ENCODE measurements around the gene MGST3. TPM values are rescaled to one million over a fixed set of nuclear protein-coding genes. Genes with fewer than 3 reads are reported as not detected.
"Not testable (repeated sequence)": the region's sequence is repeated elsewhere in the genome, so short reads cannot be mapped to it uniquely, and the experiment has no call there.

Gene MGST3
- total RNA-seq: 10 to 100 TPM; 56.7 to 70.0 TPM

DNA sequence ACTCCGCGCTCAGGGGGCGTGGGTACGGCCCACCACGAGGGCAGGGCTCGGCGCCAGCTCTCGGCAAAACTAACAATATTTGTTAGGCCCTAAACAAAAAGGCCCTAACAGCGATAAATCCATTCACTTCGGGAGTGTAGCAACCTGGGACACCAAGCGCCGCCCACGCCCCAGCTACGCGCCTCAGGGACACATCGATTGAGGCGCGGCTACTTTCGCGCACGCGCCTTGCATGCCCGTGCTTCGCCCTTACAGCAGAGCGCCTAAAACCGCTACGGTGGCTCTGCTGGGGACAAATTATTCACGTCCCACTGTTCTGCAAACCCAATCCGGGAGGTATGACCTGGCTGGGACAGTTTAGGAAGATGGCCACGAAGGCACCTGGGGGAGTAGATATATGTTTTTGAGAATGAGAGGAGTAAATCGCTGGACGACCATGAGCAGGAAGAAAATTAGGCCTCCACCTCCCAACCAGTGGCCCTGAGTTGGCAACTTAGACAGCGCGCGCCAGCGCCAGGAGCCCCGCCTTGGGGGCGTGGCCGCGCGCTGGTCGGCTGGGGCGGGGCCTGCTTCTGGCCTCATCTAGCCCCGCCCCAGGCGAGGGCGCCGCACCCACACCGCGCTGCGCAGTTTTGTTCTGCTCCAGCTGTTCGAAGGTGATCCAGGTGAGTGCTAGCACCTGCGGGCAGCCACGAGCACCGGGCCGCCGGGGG is at the start of gene MGST3:
Gene MGST3, plus strand, starts transcription at position 606 of the 713 bp plus-strand sequence. CDS start 18,614 bp downstream, outside the sequence.
- intact Hi-C loops (cut with DNase I): no loop called here
- peak within 1 kb of the TSS; percentile 59 to 79 for H3K4me3 ChIP-seq
- no peaks in the 10 kb centered on the region for H3K9me3 ChIP-seq
- H3K4me1 ChIP-seq: peaks cover 36% of the 10 kb centered on the region
- H3K27me3 ChIP-seq: no peaks in the 10 kb centered on the region
- no peaks in the 10 kb centered on the region for H3K36me3 ChIP-seq (replicated peaks in 1 of 2; ENCODE audit: insufficient read depth in 1 of 2, low read depth in 2 of 2)
- DNase-seq (peak; percentile 95 to 98 (median 97)), ATAC-seq (peak; percentile 94)
- WGBS, 2 donors: 0% methylated on average over 33 to 56 of the region's 56 CpGs
- peak; percentile 90 to 92 (median 91) for TF ChIP-seq POLR2A (IDR thresholded peaks at IDR 0.05)
- peak in 1 of 7 experiments; percentile 1 for TF ChIP-seq CTCF (IDR thresholded peaks at IDR 0.05)
- H3K27ac ChIP-seq: peak within 1 kb of the TSS; percentile 82 to 96 (median 91)

DNA sequence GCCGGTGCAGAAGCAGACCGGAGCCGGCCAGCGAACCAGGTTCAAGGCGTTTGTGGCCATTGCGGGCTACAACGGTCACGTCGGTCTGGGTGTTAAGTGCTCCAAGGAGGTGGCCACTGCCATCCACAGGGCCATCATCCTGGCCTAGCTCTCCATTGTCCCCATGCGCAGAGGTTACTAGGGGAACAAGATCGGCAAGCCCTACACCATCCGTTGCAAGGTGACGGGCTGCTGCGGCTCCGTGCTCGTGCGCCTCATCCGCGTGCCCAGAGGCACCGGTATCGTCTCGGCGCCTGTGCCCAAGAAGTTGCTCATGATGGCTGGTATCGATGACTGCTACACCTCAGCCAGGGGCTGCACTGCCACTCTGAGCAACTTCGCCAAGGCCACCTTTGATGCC is 49.1 kb upstream of the MGST3 start:
- no peaks in the 10 kb centered on the region for H3K9me3 ChIP-seq
- 97 to 100% methylated on average over 9 to 24 of the region's 25 CpGs for WGBS, 2 donors
- no peak overlapping the region for H3K4me3 ChIP-seq
- no peak overlapping the region for H3K27ac ChIP-seq
- no peaks in the 10 kb centered on the region for H3K27me3 ChIP-seq
- no peak for TF ChIP-seq POLR2A (IDR thresholded peaks at IDR 0.05)
- TF ChIP-seq CTCF (IDR thresholded peaks at IDR 0.05): no peak
- intact Hi-C loops (cut with DNase I): no loop called here
- no peaks in the 10 kb centered on the region for H3K4me1 ChIP-seq
- DNase-seq (no peak), ATAC-seq (no peak)
- H3K36me3 ChIP-seq (replicated peaks in 1 of 2; ENCODE audit: insufficient read depth in 1 of 2, low read depth in 2 of 2): no peaks in the 10 kb centered on the region

DNA sequence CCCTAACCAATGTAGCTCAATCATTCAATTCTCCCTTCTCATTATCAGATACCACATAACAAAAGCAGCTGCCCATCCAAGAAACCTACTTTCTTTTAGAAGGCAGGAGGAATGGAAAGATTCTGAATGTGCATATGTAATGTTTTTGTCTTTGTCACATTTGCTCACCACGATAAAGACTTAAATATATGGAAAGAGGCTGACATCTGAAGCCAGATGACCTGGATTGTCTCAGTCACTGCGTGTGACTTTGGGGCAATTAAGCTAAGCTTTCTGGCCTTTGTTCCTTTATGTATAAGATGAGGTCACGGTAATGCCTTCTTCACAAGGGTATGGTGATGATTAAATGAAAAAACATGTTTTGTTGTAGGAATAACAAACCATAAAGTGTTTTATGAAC is 44.6 kb upstream of the MGST3 start:
- Histone ChIP-seq H3K4me1 (no peaks in the 10 kb centered on the region), H3K27me3 (no peaks in the 10 kb centered on the region), H3K27ac (no peak overlapping the region), H3K4me3 (no peak overlapping the region), H3K36me3 (replicated peaks in 1 of 2; ENCODE audit: insufficient read depth in 1 of 2, low read depth in 2 of 2) (no peaks in the 10 kb centered on the region), H3K9me3 (no peaks in the 10 kb centered on the region)
- ATAC-seq (no peak), DNase-seq (no peak)
- TF ChIP-seq CTCF (IDR thresholded peaks at IDR 0.05): no peak
- no peak for TF ChIP-seq POLR2A (IDR thresholded peaks at IDR 0.05)
- WGBS, 2 donors: 72 to 79% methylated on average over 3 of the region's 3 CpGs
- intact Hi-C loops (cut with DNase I): loop anchor here (5.0 kb wide), 1 partner anchor 184 kb away; no protein-coding TSS in a partner anchor

DNA sequence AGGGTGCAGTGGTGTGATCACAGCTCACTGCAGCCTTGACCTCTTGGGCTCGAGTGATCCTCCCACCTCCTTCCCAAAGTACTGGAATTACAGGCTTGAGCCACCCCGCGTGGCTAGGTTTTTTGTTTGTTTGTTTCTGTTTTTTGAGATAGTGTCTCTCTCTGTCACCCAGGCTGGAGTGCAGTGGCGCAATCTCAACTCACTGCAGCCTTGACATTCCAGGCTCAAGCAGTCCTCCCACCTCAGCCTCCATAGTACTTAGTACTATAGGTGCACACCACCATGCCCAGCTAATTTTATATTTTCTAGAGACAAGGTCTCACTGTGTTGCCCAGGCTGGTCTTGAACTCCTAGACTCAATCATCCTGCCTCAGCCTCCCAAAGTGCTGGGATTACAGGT is 39.6 kb upstream of the MGST3 start:
- not testable (repeated sequence) for ATAC-seq; H3K4me1 ChIP-seq; H3K27me3 ChIP-seq; DNase-seq; H3K4me3 ChIP-seq; H3K9me3 ChIP-seq; H3K27ac ChIP-seq; H3K36me3 ChIP-seq (replicated peaks in 1 of 2; ENCODE audit: insufficient read depth in 1 of 2, low read depth in 2 of 2)
- intact Hi-C loops (cut with DNase I): loop anchor here (5.0 kb wide), 1 partner anchor 199 kb away; no protein-coding TSS in a partner anchor
- WGBS, 2 donors: 62 to 67% methylated on average over 4 of the region's 4 CpGs

DNA sequence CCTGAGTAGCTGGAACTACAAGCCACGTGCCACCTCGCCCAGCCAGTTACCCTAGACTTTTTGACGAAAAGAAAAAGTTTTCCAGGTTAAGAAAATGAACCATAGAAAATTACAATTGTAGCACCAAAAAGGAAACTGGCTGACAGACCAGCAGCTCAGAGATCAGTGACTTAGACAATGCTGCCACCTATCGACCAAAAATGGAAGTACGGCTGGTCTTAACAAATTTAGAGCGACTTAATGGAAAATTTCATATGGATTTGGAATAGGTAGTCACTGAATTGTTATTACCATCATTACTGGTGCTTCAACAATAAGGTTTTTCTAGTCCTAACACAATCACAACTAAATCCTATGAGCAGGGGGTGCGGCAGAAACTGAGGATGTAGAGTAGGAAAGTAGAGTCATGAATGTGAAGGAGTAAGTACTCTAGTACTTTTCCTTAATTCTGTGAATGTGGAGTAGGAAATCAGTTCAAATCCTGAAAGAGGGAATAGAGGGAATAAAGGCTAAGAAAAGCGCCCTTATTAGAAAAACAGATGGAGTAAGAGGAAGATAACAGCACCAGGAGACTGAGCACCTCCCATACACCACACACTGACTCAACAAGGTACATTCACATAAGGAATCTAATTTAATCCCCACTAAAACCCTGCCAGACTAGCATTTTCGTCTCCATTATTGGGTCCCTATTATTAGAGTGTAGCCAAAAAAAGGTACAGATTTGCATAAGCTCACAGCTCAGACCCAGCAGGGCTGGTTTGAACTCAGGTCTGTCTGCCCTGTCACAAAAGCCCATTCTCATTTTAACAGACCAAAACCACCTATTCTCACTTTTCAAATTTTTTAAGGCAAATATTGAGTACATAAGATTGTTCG is 37.9 kb upstream of the MGST3 start:
- H3K4me3 ChIP-seq: no peak overlapping the region
- TF ChIP-seq POLR2A (IDR thresholded peaks at IDR 0.05) (no peak), CTCF (IDR thresholded peaks at IDR 0.05) (peak; percentile 88 to 97 (median 95))
- peak; percentile 69 for ATAC-seq
- H3K4me1 ChIP-seq: peaks cover 6% of the 10 kb centered on the region
- no peaks in the 10 kb centered on the region for H3K9me3 ChIP-seq
- no peak overlapping the region for H3K27ac ChIP-seq
- intact Hi-C loops (cut with DNase I): loop anchor here (5.0 kb wide), 1 partner anchor 201 kb away; no protein-coding TSS in a partner anchor
- peak; percentile 80 to 89 (median 86) for DNase-seq
- no peaks in the 10 kb centered on the region for H3K27me3 ChIP-seq
- WGBS, 2 donors: 0 to 1% methylated on average over 9 to 10 of the region's 10 CpGs
- H3K36me3 ChIP-seq (replicated peaks in 1 of 2; ENCODE audit: insufficient read depth in 1 of 2, low read depth in 2 of 2): no peaks in the 10 kb centered on the region

Measured in body of pancreas (tissue), 4 donors.